Left hindlimb (tissue), 1 donor: ENCODE results near the gene PLEK.
"Not testable (repeated sequence)": the region's sequence is repeated elsewhere in the genome, so short reads cannot be mapped to it uniquely, and the experiment has no call there.

ENCODE experiments used
- DNase-seq: peaks from one replicate; pipeline ENCODE4 v3.0.0-alpha.2; 2018

Gene PLEK

DNA sequence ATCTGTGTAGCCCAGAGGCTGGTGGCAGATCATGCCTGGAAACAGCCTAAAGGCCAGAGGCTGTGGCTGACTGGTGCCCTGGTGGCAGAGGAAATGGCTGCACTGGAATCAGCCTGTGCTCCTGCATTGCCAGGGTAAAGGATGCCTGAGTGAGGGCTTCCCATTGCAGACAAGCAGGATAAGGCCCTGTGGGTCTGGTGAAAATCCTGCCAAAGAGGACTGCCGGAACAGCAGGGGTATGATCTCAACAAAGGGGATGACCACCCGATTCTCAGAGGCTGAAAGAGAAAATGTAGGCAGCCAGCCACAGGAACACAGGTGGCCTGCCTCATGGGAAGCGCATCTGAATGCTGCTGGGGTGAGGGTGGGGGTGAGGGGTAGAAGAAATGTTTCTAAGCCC lies 53.8 kb downstream of the PLEK start:
- DNase-seq: no peak

DNA sequence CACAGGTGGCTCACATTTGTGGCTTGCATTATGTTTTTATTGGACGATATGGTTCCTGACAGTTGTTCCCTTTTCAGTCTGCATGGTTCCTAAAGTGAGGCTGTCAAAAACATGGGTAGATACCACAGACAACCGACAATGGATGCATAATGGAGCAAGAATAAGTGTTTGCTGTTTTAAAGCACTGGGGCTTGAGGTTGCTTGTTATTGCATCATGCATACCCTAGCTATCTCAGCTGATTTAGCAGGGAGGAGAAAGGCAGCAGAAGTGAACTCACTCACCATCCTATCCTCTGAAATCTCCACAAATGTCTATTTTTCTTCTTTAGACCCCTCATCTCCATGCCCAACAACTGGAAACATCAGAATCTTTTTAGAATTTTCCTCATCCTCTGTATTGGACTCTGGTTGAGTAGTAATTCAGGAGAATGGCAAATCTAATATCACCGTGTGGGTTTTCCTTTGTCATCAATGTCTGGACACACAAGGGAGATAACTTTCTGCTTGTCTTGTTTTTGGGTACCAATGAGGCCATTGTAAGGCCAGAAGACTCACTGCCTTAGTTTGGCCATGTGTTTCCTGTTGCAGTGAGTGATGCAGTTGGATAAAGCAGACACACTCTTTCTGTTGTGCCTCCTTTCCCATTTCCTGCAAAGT lies 55.3 kb downstream of the PLEK start:
- DNase-seq: no peak

DNA sequence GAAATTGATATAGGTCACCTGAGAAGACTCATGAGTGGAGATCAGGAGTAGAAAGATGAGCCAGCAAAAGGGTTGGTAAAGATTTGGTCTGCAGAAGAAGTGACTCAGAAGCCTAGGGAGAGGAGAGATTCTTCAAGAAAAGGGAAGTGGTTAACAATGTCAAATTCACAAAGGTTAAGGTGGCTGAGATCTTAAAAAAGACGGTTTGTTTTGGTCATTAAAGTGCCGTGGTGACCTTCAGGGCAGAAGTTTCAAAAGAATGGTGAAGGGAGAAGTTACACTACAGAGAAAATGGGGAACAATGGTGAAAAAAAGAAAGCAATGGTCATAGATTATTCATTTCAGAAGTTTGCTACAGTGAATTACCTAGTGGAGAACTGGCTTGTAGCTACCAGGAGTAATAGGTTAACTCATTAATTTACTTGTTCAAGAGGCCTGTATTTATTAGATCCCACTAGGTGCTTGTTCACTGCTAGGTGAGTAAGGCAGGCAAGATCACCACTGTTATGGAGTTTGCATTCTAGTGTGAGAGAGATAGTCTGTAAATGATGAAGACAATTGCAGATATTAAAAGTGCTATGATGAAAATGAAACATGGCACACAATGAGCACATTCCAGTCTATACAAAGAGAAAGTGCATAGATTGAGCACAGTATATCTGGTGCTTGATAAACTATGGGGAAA lies 59.0 kb downstream of the PLEK start:
- DNase-seq: no peak

GRCh38 chr2:68425503-68425902 lies 60.4 kb downstream of the PLEK start:
- no peak for DNase-seq

DNA sequence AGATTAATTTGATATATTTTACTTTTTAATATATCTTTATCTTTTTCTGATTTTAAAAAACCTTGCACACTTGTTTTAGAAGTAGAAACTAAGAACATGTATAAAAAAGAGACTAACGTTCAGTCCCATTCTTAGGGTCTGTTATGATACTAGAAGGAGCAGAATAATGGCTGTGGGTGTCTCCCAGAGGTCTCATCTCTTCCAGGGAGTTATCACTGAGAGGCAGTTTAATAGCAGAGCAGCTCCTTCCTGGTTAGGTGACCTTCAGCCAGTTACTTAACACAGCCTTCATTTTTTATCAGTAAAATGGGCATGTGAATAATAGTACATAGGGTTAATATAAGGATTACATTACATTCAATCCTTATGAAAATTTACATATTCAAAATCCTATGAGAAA lies 61.4 kb downstream of the PLEK start:
- DNase-seq: no peak

- DNase-seq: no peak
Measured at GRCh38 chr2:68426848-68427579, 61.9 kb downstream of the PLEK start.

GRCh38 chr2:68428126-68428525 lies 63.0 kb downstream of the PLEK start:
- DNase-seq: no peak

- no peak for DNase-seq
Measured at GRCh38 chr2:68428746-68429145, 63.7 kb downstream of the PLEK start.

GRCh38 chr2:68429311-68429826 lies 64.3 kb downstream of the PLEK start:
- DNase-seq: no peak

DNA sequence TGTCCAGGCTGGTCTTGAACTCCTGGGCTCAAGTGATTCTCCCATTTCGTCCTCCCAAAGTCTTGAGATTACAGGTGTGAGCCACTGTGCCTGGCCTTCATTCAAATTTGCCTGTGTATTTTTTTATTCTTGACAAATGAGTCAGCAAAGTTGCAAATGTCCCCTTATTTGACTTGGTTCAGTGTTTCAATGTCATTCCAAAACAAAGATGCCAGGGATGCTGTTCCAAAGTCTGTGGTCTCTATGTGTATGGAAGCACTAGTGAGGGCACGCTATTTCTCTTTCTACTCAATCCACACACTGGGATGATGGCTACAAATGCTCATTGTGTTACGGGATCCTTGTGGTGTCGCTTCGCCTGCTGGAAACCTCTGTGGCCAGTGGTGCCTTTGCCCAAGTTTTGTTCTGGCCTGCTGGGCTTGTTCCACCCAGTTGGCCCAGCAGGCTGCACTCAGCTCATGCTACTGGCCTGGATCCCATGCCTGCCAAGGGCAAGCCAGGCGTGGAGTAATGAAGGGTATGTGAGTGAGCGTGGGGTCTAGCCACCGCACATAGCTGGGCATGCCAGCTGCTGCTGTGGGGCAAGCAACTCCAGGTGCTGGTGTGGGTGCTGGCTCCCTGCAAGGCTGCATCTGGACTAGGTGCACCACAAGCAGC lies 66.4 kb downstream of the PLEK start:
- no peak for DNase-seq

- DNase-seq: no peak
Measured at GRCh38 chr2:68432696-68433658, 67.9 kb downstream of the PLEK start.

- DNase-seq: no peak
Measured at GRCh38 chr2:68434981-68435380, 69.9 kb downstream of the PLEK start.

GRCh38 chr2:68435615-68436014 lies 70.5 kb downstream of the PLEK start:
- no peak for DNase-seq

DNA sequence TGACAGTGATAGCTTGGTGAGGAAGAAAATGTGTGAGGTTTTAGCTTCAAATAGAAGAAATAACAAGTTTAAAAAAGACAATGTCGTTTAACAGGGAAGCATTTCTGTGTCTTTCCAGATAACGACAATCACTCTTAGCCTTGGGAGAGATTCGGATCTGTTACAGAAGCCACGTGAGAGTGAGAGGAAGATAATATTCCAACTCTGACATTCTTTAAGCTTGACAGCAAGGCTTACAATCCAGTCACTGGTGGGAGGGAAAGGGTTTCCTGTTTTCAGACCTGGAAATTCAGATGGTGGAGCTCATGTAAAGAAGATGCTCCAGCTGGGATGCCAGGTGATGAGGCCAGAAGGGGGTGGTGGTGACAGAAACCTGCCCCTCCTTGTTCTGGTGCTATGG lies 71.2 kb downstream of the PLEK start:
- no peak for DNase-seq

- no peak for DNase-seq
Measured at GRCh38 chr2:68438455-68439303, 73.6 kb downstream of the PLEK start.

GRCh38 chr2:68441179-68441993 lies 76.3 kb downstream of the PLEK start:
- peak; percentile 76 for DNase-seq

DNA sequence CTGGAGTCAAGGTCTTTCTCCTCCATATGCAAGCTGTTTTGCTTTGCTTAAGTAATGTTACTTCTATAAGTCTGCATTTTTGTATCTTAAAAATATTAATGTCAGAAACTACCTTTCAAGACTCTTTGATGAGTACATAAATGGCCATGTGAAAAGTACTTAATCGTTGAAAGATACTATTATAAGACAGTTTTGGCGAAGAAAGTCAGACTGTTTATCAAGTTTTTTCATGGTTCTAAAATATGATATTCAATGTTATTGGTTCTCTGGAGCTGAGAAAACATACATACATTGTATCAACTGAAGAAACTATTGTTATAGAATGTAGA lies 76.9 kb downstream of the PLEK start:
- no peak for DNase-seq

DNA sequence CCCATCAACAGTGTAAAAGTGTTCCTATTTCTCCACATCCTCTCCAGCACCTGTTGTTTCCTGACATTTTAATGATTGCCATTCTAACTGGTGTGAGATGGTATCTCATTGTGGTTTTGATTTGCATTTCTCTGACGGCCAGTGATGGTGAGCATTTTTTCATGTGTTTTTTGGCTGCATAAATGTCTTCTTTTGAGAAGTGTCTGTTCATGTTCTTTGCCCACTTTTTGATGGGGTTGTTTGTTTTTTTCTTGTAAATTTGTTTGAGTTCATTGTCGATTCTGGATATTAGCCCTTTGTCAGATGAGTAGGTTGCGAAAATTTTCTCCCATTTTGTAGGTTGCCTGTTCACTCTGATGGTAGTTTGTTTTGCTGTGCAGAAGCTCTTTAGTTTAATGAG lies 81.3 kb downstream of the PLEK start:
- not testable (repeated sequence) for DNase-seq
